GM04504 (cell line): ENCODE measurements around the gene APOL5.
A peak's percentile ranks its signal among the peaks of the same experiment; 100 is the strongest.
"Not testable (repeated sequence)": the region's sequence is repeated elsewhere in the genome, so short reads cannot be mapped to it uniquely, and the experiment has no call there.

Experiments used
- DNase-seq: peaks from one replicate; pipeline ENCODE4 v3.0.0-alpha.2; 2012; ENCODE audit warnings: low read depth

APOL5 gene

DNA sequence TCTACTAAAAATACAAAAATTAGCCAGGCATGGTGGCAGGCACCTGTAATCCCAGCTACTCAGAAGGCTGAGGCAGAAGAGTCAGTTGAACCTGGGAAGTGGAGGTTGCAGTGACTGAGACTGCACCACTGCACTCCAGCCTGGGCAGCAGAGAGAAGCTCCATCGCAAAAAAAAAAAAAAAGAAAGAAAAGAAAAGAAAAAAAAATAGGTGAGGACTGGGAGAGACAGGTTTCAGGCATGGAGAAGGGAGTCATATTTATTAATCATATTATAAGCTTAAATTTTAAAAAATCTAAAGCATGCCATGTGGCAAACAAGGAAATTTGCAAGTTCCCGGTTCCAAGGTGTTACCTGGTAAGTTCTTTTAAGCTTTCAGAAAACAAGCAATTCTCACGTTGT is at the start of gene APOL5:
APOL5 (plus strand) TSS at position 301 of the 400 bp plus-strand sequence; CDS start at position 301, 0 bp downstream.
- no peak for DNase-seq

DNA sequence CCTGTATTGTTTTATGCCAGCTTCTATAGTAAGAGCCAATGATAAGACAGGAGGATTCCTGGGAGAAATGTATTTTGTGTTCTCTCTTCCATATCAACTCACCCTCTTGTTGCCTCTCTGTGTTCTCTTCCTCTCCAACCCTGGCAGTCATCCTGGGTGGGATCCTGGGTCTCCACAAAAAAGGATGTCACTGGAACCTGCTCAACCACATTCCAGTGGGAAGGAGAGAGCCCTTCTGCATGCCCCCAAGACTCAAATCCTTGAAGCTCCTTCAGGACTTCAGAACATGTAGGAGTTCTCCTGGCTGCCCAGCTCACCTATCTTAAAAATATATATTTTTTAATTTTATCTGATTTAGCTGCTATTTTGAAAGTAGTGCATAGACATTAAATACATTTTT is 43.3 kb upstream of the APOL5 start:
- DNase-seq, result no peak

DNA sequence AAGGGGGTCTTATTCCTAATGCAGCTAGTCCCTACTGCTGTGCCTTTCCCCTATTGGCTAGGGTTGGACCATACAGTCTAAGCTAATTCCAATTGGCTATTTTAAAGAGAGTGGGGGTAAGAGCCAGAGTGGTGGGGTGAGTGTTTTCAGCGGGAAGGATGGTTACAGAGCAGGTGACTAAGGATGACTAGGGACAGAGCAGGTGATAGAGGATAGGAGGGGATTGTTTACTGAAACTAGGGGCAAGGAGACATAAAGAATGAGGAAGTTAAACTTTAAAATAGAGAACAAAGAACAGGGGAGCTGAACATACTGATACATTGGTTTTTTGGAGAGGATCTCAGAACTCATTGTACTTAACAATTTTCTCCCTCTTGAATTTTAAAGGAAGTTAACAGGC is 41.6 kb upstream of the APOL5 start:
- DNase-seq, result not testable (repeated sequence)

- no peak for DNase-seq
Measured at GRCh38 chr22:35677460-35678187, 40.0 kb upstream of the APOL5 start.

GRCh38 chr22:35678836-35679235 is 38.8 kb upstream of the APOL5 start:
- no peak for DNase-seq

- DNase-seq, result not testable (repeated sequence)
Measured at GRCh38 chr22:35679492-35679891, 38.2 kb upstream of the APOL5 start.

GRCh38 chr22:35681454-35682052 is 36.1 kb upstream of the APOL5 start:
- DNase-seq, result no peak

DNA sequence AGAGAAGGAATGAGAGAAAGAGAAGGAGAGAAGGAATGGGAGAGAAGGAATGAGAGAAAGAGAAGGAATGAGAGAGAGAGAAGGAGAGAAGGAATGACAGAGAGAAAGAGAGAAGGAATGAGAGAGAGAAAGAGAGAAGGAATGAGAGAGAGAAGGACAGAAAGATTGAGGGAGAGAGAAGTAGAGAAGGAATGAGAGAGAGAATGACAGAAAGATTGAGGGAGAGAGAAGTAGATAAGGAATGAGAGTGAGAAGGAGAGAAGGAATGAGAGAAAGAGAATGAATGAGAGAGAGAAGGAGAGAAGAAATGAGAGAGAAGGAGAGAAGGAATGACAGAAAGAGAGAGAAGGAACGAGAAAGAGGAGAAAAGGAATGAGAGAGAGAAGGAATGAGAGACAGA is 34.1 kb upstream of the APOL5 start:
- no peak for DNase-seq

DNA sequence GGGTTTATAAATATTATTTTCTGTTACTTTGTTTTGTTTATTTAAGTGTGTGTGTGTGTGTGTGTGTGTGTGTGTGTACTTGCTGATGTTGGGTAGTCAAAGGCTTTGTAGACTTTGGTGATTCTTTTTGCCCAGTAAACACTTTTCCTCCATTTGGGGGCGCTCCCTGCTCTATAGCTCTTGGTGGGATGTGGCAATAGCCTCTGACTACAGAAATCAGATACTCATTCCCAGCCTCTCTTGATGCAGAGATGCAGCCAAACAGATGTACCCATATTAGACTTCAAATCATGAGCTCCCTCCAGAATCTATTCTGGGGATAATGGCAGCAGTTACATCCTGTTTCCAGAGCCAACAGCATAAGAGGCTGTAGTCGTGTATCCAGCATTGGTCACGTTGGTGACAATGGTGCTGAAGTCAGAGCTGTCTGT is 33.4 kb upstream of the APOL5 start:
- DNase-seq, result no peak

- DNase-seq, result no peak
Measured at GRCh38 chr22:35684732-35685131, 32.9 kb upstream of the APOL5 start.

DNA sequence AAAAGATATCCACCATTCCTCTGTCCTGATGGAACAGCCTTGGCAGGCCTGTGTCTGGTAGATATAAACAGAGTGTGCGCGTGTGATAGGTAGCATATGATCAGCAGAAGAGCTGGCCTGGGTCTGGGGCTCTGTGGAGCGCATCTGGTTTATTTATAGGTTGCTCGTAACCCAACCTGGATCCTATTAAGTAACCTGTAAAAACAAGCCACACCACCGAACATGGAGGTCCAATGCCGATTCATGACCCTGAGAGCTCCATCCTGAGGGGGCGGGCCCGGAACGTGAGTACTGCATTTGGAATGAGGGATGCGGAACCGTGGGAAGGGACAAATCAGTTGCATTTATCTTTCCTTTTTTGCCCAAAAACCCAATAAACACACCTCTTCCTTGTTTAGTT is 31.9 kb upstream of the APOL5 start:
- no peak for DNase-seq

DNA sequence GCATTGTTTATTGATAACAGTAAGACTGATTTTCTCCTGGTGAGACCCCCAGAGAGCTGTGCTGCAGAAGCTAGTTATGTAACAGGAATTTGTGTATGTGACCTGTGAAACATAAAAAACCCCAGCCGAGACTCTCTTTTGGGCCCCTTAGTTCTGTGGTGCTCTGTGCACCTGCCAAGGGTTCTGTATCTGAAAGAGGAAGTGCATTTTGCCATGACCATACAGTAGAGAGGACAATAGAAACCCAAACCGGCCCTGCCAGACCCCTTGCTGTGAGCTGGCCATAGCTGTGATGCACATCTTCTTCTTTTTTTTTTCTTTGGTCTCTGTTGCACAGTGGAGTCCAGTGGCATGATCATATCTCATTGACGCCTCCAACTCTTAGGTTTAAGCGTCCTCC is 31.4 kb upstream of the APOL5 start:
- no peak for DNase-seq

DNA sequence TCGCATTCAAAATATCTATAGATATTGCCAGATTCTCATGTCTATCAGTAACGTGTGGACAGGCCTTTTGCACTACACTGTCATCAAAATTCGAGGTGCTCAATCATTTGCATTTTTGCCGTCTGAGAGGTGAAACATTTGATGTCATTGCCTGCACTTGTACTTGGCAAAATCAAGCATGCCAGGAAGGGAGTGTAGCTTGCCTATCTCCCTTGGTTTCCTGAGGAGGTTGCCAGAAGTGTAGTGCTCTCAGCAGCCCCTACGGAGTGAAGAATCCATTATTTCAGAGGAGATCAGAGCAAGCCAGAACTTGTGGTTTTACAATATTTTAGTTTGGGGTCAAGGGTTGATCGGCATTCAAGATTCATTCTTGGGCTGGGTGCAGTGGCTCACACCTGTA is 30.2 kb upstream of the APOL5 start:
- DNase-seq, result no peak

GRCh38 chr22:35688913-35689675 is 28.6 kb upstream of the APOL5 start:
- no peak for DNase-seq

- DNase-seq, result no peak
Measured at GRCh38 chr22:35690001-35690400, 27.7 kb upstream of the APOL5 start.

DNA sequence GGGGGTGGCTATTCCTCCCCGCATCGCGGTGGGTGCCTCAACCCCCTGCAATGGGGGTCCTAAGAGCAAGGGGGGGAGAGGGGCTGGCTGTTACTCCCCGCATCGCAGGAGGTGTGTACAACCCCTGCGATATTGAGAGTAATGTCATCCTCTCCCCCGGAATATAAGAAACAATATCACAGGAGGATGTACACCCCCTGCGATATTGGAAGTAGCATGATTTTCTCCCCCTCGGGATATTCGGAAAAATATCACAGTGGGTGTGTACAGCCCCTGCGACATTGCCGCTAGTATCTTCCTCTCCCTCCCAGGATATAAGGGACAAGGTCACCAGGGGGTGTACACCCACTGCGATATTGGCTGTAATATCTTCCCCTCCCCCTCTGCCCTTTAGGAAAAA is 22.5 kb upstream of the APOL5 start:
- DNase-seq, result no peak

GRCh38 chr22:35697142-35697541 is 20.5 kb upstream of the APOL5 start:
- no peak for DNase-seq

GRCh38 chr22:35699852-35700251 is 17.8 kb upstream of the APOL5 start:
- not testable (repeated sequence) for DNase-seq

GRCh38 chr22:35703861-35704584 is 13.6 kb upstream of the APOL5 start:
- DNase-seq, result no peak

DNA sequence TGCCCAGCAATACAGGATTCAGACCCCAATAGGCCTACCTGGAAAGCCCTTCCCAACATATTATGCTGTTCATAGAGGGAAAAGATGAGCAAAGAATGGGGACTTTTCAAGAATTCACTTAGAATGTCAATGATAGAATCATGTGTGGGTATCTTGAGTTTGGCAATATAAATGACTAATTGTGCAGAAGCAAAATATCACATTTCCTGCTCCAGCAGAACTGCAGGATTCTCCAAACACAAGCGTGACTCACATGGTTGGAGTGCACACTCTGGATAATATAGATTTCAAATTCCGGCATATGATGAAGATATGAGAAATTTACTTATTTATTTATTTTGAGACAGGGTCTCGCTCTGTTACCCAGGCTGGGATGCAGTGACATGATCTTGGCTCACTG is 12.5 kb upstream of the APOL5 start:
- peak; percentile 47 for DNase-seq

GRCh38 chr22:35708453-35708852 is 9.2 kb upstream of the APOL5 start:
- no peak for DNase-seq

DNA sequence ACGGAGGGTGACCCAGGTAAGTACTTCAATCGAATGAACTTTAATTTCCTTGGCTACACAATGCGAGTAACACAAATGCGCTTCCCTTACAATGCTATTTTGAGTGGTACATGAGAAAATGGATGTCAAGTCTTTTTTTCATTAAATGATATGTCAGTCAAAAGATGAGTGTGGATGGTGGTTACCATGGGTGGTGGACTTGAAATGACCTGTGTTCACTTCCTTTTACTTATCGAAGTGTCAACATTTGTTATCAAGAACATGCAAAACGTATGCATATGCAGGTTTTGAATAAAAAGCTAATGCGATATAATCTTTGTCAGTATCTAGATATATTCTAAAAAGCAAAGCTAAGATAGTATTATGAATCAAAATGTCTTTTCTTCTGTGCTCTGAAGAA is 8.8 kb upstream of the APOL5 start:
- DNase-seq, result no peak
